Liver (tissue), 9 donors: ENCODE data around the gene PLPPR5. TPM values are rescaled to one million over a fixed set of nuclear protein-coding genes. Genes with fewer than 3 reads are reported as not detected.

Experiments used
- DNase-seq: peaks from one replicate; pipeline ENCODE4 v3.0.0-alpha.2; 2017; ENCODE audit warnings: low spot score
- H3K27ac ChIP-seq, 2 donors: one replicate each; pipeline ENCODE4 v1.7.0; 2013; ENCODE audit warnings: inconsistent platforms in 2 of 2, low read length in 2 of 2, control low read depth in 1 of 2, low read depth in 1 of 2, mild to moderate bottlenecking in 1 of 2
- H3K27me3 ChIP-seq, 4 donors: one replicate each; pipeline versions ENCODE4 v1.6.1 to v1.7.0; 2013; ENCODE audit warnings: low read length in 3 of 4, inconsistent platforms in 1 of 4, mild to moderate bottlenecking in 1 of 4, moderate library complexity in 1 of 4; ENCODE audit not compliant: control insufficient read depth in 4 of 4, insufficient read depth in 4 of 4
- H3K36me3 ChIP-seq, 4 donors: one replicate each; pipeline versions ENCODE4 v1.6.1 to v1.7.0; 2013; ENCODE audit warnings: low read length in 3 of 4, mild to moderate bottlenecking in 3 of 4, low read depth in 1 of 4, moderate library complexity in 1 of 4; ENCODE audit not compliant: control insufficient read depth in 4 of 4, insufficient read depth in 3 of 4
- H3K4me1 ChIP-seq, 4 donors: one replicate each; pipeline versions ENCODE4 v1.6.1 to v1.7.0; 2013; ENCODE audit warnings: low read length in 3 of 4, mild to moderate bottlenecking in 3 of 4, moderate library complexity in 1 of 4; ENCODE audit not compliant: control insufficient read depth in 4 of 4, insufficient read depth in 4 of 4
- H3K4me3 ChIP-seq, 3 donors: one replicate each; pipeline versions ENCODE4 v1.6.1 to v1.7.0; 2013; ENCODE audit warnings: low read length in 3 of 3, control low read depth in 1 of 3, low read depth in 1 of 3, mild to moderate bottlenecking in 1 of 3
- H3K9ac ChIP-seq, 2 donors: one replicate each; pipeline ENCODE4 v1.7.0; 2013; ENCODE audit warnings: low read length in 2 of 2, mild to moderate bottlenecking in 2 of 2, moderate library complexity in 2 of 2, control low read depth in 1 of 2, low read depth in 1 of 2
- H3K9me3 ChIP-seq, 4 donors: one replicate each; pipeline versions ENCODE4 v1.6.1 to v1.7.0; 2013; ENCODE audit warnings: low read length in 3 of 4; ENCODE audit not compliant: control insufficient read depth in 4 of 4
- EGR1 ChIP-seq, 2 donors: IDR thresholded peaks; 2 replicates each; pipeline ENCODE4 v1.6.1; 2016 to 2018; ENCODE audit warnings: antibody characterized with exemption in 2 of 2, low read depth in 2 of 2
- FOXA1 ChIP-seq: IDR thresholded peaks from 2 replicates; pipeline ENCODE4 v1.6.1; 2016; ENCODE audit warnings: antibody characterized with exemption
- FOXA2 ChIP-seq: IDR thresholded peaks from 2 replicates; pipeline ENCODE4 v1.6.1; 2016; ENCODE audit warnings: antibody characterized with exemption
- GABPA ChIP-seq, 2 donors: IDR thresholded peaks in 1 of 2; conservative IDR thresholded peaks in 1 of 2; 2 replicates each; pipeline ENCODE4 v1.6.1; 2016; ENCODE audit warnings: antibody characterized with exemption in 2 of 2, mild to moderate bottlenecking in 1 of 2, moderate library complexity in 1 of 2
- HNF4A ChIP-seq, 2 donors: conservative IDR thresholded peaks; 2 replicates each; pipeline ENCODE4 v1.6.1; 2016; ENCODE audit warnings: antibody characterized with exemption in 2 of 2, mild to moderate bottlenecking in 2 of 2
- HNF4G ChIP-seq: IDR thresholded peaks from 2 replicates; pipeline ENCODE4 v1.6.1; 2016; ENCODE audit warnings: antibody characterized with exemption
- NR2F2 ChIP-seq: IDR thresholded peaks from 2 replicates; pipeline ENCODE4 v1.6.1; 2016; ENCODE audit warnings: antibody characterized with exemption
- RAD21 ChIP-seq, 2 donors: IDR thresholded peaks; 2 replicates each; pipeline ENCODE4 v1.6.1; 2016; ENCODE audit warnings: antibody characterized with exemption in 2 of 2, mild to moderate bottlenecking in 2 of 2
- RXRA ChIP-seq, 2 donors: IDR thresholded peaks; 2 replicates each; pipeline ENCODE4 v1.6.1; 2017 to 2018; ENCODE audit warnings: antibody characterized with exemption in 2 of 2, mild to moderate bottlenecking in 1 of 2
- SP1 ChIP-seq: IDR thresholded peaks from 2 replicates; pipeline ENCODE4 v1.6.1; 2018; ENCODE audit warnings: antibody characterized with exemption, mild to moderate bottlenecking
- TAF1 ChIP-seq: conservative IDR thresholded peaks from 2 replicates; pipeline ENCODE4 v1.6.1; 2016; ENCODE audit warnings: antibody characterized with exemption, mild to moderate bottlenecking
- YY1 ChIP-seq: IDR thresholded peaks from 2 replicates; pipeline ENCODE4 v1.6.1; 2016; ENCODE audit warnings: antibody characterized with exemption, mild to moderate bottlenecking
- ZBTB33 ChIP-seq: IDR thresholded peaks from 2 replicates; pipeline ENCODE4 v1.6.1; 2016; ENCODE audit warnings: antibody characterized with exemption
- WGBS: extraction: QIAGEN DNeasy Blood & Tissue Kit; methylation state at CpG from one replicate; pipeline ENCODE4 v1.1.7; 2013; 5-methylcytosine and 5-hydroxymethylcytosine counted together
- polyA plus RNA-seq, 2 donors: library from polyadenylated mRNA; stranded (reverse) in 1 of 2; unstranded in 1 of 2; fragments of 200-250 nt in 1 of 2; fragments of >200 nt in 1 of 2; fragmentation: Nextera tagmentation in 1 of 2; extraction: Ambion mirVana in 1 of 2; gene quantifications; one replicate each; pipeline versions ENCODE4 v1.2.1 to v1.2.3, GENCODE V29; 2013 to 2015
- total RNA-seq, 2 donors: library from RNA; depleted of rRNA; stranded (reverse); fragments of >200 nt; gene quantifications; one replicate each; pipeline ENCODE4 v1.2.3, GENCODE V29; 2014
- TF ChIP-seq, protein P1 (sequence below): fragments of 150-350 bp; IDR thresholded peaks from 2 replicates; pipeline ENCODE4 v1.5.1; 2017; ENCODE audit warnings: improper control_type of control experiment, low read depth, low read length; ENCODE audit not compliant: missing input control
- TF ChIP-seq, protein P2 (sequence below): IDR thresholded peaks from 2 replicates; pipeline ENCODE4 v1.6.1; 2016; ENCODE audit warnings: antibody characterized with exemption, mild to moderate bottlenecking
- TF ChIP-seq, protein P3 (sequence below): IDR thresholded peaks from 2 replicates; pipeline ENCODE4 v1.6.1; 2016; ENCODE audit warnings: antibody characterized with exemption
- donor health status: healthy.
- donor health status: healthy.
- donor health status: healthy.
- donor health status: healthy.
- donor health status: healthy.

PLPPR5 gene
- total RNA-seq = not detected
- polyA plus RNA-seq = not detected

GRCh38 chr1:99004861-99005442 is at the start of gene PLPPR5:
Gene PLPPR5, minus strand, starts transcription at chr1:99004861. Its CDS starts 190 bp downstream, at chr1:99004671.
- WGBS = 3% methylated on average over 56 of the region's 56 CpGs
- DNase-seq = no peak
- H3K9ac ChIP-seq = no peak within 1 kb of the TSS

GRCh38 chr1:99051611-99052283 is 47.1 kb upstream of the PLPPR5 start:
- Histone ChIP-seq H3K9me3 (peaks cover 0 to 5% (median 0%) of the 10 kb centered on the region in 4 donors), H3K27ac (no peak overlapping the region), H3K36me3 (no peaks in the 10 kb centered on the region), H3K4me1 (no peaks in the 10 kb centered on the region), H3K27me3 (no peaks in the 10 kb centered on the region), H3K4me3 (no peak overlapping the region), H3K9ac (no peak overlapping the region)
- 90% methylated on average over 10 of the region's 10 CpGs for WGBS
- DNase-seq = no peak
- TF ChIP-seq RXRA (IDR thresholded peaks at IDR 0.05) (no peak), SP1 (no peak), NR2F2 (no peak), EGR1 (IDR thresholded peaks at IDR 0.05; ENCODE audit: low read depth in 2 of 2) (no peak), GABPA (IDR thresholded peaks at IDR 0.05 in 1 of 2, conservative IDR thresholded peaks at IDR 0.05 in 1 of 2) (no peak), YY1 (no peak), TAF1 (no peak), RAD21 (IDR thresholded peaks at IDR 0.05) (no peak), ZBTB33 (no peak), HNF4G (no peak), FOXA1 (no peak), HNF4A (conservative IDR thresholded peaks at IDR 0.05) (no peak), FOXA2 (no peak)
- TF ChIP-seq, protein P1, sequence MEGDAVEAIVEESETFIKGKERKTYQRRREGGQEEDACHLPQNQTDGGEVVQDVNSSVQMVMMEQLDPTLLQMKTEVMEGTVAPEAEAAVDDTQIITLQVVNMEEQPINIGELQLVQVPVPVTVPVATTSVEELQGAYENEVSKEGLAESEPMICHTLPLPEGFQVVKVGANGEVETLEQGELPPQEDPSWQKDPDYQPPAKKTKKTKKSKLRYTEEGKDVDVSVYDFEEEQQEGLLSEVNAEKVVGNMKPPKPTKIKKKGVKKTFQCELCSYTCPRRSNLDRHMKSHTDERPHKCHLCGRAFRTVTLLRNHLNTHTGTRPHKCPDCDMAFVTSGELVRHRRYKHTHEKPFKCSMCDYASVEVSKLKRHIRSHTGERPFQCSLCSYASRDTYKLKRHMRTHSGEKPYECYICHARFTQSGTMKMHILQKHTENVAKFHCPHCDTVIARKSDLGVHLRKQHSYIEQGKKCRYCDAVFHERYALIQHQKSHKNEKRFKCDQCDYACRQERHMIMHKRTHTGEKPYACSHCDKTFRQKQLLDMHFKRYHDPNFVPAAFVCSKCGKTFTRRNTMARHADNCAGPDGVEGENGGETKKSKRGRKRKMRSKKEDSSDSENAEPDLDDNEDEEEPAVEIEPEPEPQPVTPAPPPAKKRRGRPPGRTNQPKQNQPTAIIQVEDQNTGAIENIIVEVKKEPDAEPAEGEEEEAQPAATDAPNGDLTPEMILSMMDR = no peak
- TF ChIP-seq, protein P2, sequence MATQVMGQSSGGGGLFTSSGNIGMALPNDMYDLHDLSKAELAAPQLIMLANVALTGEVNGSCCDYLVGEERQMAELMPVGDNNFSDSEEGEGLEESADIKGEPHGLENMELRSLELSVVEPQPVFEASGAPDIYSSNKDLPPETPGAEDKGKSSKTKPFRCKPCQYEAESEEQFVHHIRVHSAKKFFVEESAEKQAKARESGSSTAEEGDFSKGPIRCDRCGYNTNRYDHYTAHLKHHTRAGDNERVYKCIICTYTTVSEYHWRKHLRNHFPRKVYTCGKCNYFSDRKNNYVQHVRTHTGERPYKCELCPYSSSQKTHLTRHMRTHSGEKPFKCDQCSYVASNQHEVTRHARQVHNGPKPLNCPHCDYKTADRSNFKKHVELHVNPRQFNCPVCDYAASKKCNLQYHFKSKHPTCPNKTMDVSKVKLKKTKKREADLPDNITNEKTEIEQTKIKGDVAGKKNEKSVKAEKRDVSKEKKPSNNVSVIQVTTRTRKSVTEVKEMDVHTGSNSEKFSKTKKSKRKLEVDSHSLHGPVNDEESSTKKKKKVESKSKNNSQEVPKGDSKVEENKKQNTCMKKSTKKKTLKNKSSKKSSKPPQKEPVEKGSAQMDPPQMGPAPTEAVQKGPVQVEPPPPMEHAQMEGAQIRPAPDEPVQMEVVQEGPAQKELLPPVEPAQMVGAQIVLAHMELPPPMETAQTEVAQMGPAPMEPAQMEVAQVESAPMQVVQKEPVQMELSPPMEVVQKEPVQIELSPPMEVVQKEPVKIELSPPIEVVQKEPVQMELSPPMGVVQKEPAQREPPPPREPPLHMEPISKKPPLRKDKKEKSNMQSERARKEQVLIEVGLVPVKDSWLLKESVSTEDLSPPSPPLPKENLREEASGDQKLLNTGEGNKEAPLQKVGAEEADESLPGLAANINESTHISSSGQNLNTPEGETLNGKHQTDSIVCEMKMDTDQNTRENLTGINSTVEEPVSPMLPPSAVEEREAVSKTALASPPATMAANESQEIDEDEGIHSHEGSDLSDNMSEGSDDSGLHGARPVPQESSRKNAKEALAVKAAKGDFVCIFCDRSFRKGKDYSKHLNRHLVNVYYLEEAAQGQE = no peak
- TF ChIP-seq, protein P3, sequence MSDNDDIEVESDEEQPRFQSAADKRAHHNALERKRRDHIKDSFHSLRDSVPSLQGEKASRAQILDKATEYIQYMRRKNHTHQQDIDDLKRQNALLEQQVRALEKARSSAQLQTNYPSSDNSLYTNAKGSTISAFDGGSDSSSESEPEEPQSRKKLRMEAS = no peak

More at GRCh38 chr1:99004861-99005442, at the start of gene PLPPR5:
- H3K4me3 ChIP-seq = peak within 1 kb of the TSS in 1 of 3 donors; percentile 48
- TF ChIP-seq EGR1 (IDR thresholded peaks at IDR 0.05; ENCODE audit: low read depth in 2 of 2) = peak in 1 of 2 donors; percentile 12
- TF ChIP-seq RAD21 (IDR thresholded peaks at IDR 0.05) = no peak
- no peak for TF ChIP-seq HNF4G
- no peak for TF ChIP-seq RXRA (IDR thresholded peaks at IDR 0.05)
- no peak within 1 kb of the TSS for H3K27ac ChIP-seq
- peaks cover 0 to 11% (median 8%) of the 10 kb centered on the region in 4 donors for H3K4me1 ChIP-seq
- H3K27me3 ChIP-seq = peaks cover 0 to 6% (median 3%) of the 10 kb centered on the region in 4 donors
- H3K36me3 ChIP-seq = no peaks in the 10 kb centered on the region
- no peaks in the 10 kb centered on the region for H3K9me3 ChIP-seq
